Measurements from ENCODE around the gene JMJD4.
"Not testable (repeated sequence)": the region's sequence is repeated elsewhere in the genome, so short reads cannot be mapped to it uniquely, and the experiment has no call there.

JMJD4 gene

GRCh38 chr1:227730630-227731151 lies 4.4 kb downstream of the JMJD4 start:
- DNase-seq: no peak

- DNase-seq: peak; percentile 40
Measured at GRCh38 chr1:227729881-227730629, 5.0 kb downstream of the JMJD4 start.

GRCh38 chr1:227729144-227729880 lies 5.8 kb downstream of the JMJD4 start:
- no peak for DNase-seq

GRCh38 chr1:227728892-227729143 lies 6.3 kb downstream of the JMJD4 start:
- no peak for DNase-seq

GRCh38 chr1:227728059-227728891 lies 6.8 kb downstream of the JMJD4 start:
- DNase-seq: no peak

- no peak for DNase-seq
Measured at GRCh38 chr1:227726924-227727599, 8.0 kb downstream of the JMJD4 start.

GRCh38 chr1:227726318-227726717 lies 8.8 kb downstream of the JMJD4 start:
- DNase-seq: no peak

GRCh38 chr1:227725046-227725445 lies 10.1 kb downstream of the JMJD4 start:
- no peak for DNase-seq

GRCh38 chr1:227723474-227723873 lies 11.6 kb downstream of the JMJD4 start:
- DNase-seq: no peak

GRCh38 chr1:227718932-227719331 lies 16.2 kb downstream of the JMJD4 start:
- no peak for DNase-seq

GRCh38 chr1:227712648-227713047 lies 22.5 kb downstream of the JMJD4 start:
- DNase-seq: no peak

GRCh38 chr1:227710474-227710873 lies 24.6 kb downstream of the JMJD4 start:
- DNase-seq: not testable (repeated sequence)

GRCh38 chr1:227709451-227709850 lies 25.7 kb downstream of the JMJD4 start:
- DNase-seq: no peak

GRCh38 chr1:227707846-227708245 lies 27.3 kb downstream of the JMJD4 start:
- DNase-seq: no peak

- DNase-seq: not testable (repeated sequence)
Measured at GRCh38 chr1:227701631-227702030, 33.5 kb downstream of the JMJD4 start.

GRCh38 chr1:227697321-227697864 lies 37.7 kb downstream of the JMJD4 start:
- DNase-seq: no peak

- DNase-seq: no peak
Measured at GRCh38 chr1:227685807-227686206, 49.3 kb downstream of the JMJD4 start.
